Measurements from ENCODE around the gene MICAL1.

Gene MICAL1, protein sequence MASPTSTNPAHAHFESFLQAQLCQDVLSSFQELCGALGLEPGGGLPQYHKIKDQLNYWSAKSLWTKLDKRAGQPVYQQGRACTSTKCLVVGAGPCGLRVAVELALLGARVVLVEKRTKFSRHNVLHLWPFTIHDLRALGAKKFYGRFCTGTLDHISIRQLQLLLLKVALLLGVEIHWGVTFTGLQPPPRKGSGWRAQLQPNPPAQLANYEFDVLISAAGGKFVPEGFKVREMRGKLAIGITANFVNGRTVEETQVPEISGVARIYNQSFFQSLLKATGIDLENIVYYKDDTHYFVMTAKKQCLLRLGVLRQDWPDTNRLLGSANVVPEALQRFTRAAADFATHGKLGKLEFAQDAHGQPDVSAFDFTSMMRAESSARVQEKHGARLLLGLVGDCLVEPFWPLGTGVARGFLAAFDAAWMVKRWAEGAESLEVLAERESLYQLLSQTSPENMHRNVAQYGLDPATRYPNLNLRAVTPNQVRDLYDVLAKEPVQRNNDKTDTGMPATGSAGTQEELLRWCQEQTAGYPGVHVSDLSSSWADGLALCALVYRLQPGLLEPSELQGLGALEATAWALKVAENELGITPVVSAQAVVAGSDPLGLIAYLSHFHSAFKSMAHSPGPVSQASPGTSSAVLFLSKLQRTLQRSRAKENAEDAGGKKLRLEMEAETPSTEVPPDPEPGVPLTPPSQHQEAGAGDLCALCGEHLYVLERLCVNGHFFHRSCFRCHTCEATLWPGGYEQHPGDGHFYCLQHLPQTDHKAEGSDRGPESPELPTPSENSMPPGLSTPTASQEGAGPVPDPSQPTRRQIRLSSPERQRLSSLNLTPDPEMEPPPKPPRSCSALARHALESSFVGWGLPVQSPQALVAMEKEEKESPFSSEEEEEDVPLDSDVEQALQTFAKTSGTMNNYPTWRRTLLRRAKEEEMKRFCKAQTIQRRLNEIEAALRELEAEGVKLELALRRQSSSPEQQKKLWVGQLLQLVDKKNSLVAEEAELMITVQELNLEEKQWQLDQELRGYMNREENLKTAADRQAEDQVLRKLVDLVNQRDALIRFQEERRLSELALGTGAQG

DNA sequence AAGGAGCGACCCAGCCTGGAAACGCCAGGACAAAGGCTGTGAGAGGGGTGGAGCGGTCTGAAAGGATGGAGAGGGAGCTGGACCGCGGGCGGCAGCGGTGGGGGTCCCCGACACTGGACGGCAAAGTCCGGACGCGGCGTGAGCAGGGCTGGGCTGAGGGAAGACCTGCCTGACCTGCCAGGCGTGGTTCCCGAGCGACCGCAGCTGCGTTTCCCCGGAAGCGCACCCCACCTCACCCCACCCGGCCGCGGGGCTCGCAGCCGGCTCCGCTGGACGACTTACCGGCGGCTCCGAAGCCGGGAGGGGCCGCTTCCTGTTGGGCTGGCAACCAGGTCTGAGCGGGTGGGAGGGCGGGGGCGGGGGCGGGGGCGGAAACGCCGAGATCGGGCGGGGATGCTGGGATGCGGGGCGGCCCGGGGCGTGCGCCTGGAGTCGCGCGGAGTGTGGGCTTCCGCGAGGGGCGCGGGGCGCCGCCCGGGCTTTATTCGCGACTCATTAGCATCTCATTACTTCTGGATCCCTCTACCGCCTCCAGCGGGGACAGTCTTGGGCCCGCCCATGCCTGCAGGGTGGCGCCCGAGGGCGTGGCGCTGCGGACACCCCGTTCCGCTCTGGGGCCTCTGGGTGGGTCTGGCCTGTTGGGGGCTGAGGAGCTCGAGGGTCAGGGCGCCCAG, at the start of gene MICAL1:
MICAL1 (minus strand) TSS at position 336 of the 674 bp plus-strand sequence. CDS start 1,576 bp downstream, outside the sequence.
- H3K36me3 Mint-ChIP-seq (ENCODE audit: low read depth): peaks cover 28% of the 10 kb centered on the region
- H3K27ac Mint-ChIP-seq: peak within 1 kb of the TSS; percentile 97
- peak within 1 kb of the TSS; percentile 96 for H3K4me3 Mint-ChIP-seq
- peaks cover 55% of the 10 kb centered on the region for H3K4me1 Mint-ChIP-seq (ENCODE audit: low read depth)
- peak; percentile 69 for DNase-seq (ENCODE audit: low spot score)
- H3K27me3 Mint-ChIP-seq (ENCODE audit: low read depth): no peaks in the 10 kb centered on the region
- H3K9me3 Mint-ChIP-seq: no peaks in the 10 kb centered on the region

DNA sequence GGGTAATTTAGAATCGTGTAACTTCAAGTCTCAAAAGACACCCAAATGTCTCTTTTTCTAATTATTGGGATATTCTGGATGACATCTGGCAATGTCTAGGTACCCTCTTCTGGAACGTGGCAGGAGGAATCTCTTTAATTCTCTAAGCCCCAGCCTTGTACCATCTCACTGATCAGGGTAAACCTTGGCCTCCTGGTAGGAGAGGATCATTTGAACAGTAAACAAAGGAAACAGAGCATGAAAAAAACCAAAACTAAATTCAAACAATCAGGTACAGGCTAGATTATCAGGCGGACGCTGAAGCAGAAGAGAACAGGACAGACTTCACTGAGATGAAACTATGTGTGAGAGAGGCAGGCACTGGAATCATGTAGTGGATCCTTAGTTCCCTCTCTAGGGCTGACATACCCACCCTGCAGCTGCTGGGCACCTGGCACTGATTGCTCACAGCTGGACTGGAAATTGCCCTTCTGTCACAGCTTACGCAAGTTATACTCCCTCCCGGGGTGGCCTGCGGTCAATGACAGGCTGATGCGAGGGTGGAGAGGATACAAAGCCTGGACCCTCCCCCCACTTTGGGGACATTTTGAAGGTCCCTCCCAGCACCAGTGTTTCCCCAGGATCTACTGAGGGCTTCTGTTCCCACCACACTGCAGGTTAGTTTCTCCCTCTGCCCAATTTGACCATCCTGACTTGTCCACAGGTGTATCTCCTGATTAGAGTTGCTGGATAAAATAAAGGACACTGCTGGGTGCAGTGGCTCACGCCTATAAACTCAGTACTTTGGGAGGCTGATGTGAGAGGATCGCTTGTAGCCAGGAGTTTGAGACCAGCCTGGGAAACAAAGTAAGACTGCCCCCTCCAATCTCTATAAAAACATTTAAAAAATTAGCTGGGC, 48.0 kb upstream of the MICAL1 start:
- Mint-ChIP-seq H3K27ac (no peak overlapping the region), H3K4me3 (no peak overlapping the region), H3K9me3 (no peaks in the 10 kb centered on the region), H3K27me3 (ENCODE audit: low read depth) (no peaks in the 10 kb centered on the region), H3K36me3 (ENCODE audit: low read depth) (no peaks in the 10 kb centered on the region), H3K4me1 (ENCODE audit: low read depth) (peaks cover 14% of the 10 kb centered on the region)
- DNase-seq (ENCODE audit: low spot score): no peak

DNA sequence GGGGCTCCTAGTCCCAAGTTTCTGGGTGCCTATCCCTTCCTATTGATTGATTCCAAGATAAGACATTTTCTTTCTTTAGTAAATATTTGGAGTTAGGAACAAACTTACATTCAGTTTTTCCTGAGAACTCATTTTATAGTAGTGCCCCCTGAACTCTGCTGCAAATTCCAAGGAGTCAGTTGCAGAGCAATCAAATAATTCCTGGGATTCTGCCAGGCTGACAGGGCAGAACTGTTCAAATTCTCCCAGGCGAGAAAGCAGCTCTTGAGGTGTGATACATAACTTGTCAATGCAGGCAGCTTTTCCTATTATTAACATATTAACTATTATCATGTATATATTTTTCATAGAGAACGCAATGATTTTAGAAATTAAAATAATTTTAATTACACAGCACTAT, 43.4 kb upstream of the MICAL1 start:
- H3K27ac Mint-ChIP-seq: no peak overlapping the region
- peaks cover 30% of the 10 kb centered on the region for H3K4me1 Mint-ChIP-seq (ENCODE audit: low read depth)
- H3K9me3 Mint-ChIP-seq: no peaks in the 10 kb centered on the region
- no peaks in the 10 kb centered on the region for H3K36me3 Mint-ChIP-seq (ENCODE audit: low read depth)
- no peak overlapping the region for H3K4me3 Mint-ChIP-seq
- H3K27me3 Mint-ChIP-seq (ENCODE audit: low read depth): peaks cover 3% of the 10 kb centered on the region
- no peak for DNase-seq (ENCODE audit: low spot score)

DNA sequence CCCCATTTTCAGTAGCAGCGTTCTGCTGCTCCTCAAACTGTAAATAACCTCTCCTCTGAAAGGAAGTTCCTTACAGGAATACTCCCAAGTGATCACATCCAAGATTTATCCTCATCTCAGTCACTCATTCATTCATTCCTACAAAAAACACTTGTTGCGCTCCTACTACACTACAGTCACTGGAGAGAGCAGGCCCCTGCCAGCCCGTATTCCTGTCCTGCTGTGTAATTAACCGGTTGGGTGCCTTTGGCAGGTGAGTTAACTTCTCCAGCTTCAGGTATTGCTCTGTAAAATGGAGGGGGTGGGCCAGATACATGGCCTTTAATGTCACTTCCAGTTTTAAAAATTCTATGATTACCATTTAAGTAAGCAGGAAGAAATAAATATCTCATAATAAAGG, 42.5 kb upstream of the MICAL1 start:
- DNase-seq (ENCODE audit: low spot score): no peak
- H3K36me3 Mint-ChIP-seq (ENCODE audit: low read depth): no peaks in the 10 kb centered on the region
- H3K4me3 Mint-ChIP-seq: no peak overlapping the region
- H3K27me3 Mint-ChIP-seq (ENCODE audit: low read depth): peaks cover 3% of the 10 kb centered on the region
- no peak overlapping the region for H3K27ac Mint-ChIP-seq
- H3K9me3 Mint-ChIP-seq: no peaks in the 10 kb centered on the region
- H3K4me1 Mint-ChIP-seq (ENCODE audit: low read depth): peaks cover 38% of the 10 kb centered on the region

DNA sequence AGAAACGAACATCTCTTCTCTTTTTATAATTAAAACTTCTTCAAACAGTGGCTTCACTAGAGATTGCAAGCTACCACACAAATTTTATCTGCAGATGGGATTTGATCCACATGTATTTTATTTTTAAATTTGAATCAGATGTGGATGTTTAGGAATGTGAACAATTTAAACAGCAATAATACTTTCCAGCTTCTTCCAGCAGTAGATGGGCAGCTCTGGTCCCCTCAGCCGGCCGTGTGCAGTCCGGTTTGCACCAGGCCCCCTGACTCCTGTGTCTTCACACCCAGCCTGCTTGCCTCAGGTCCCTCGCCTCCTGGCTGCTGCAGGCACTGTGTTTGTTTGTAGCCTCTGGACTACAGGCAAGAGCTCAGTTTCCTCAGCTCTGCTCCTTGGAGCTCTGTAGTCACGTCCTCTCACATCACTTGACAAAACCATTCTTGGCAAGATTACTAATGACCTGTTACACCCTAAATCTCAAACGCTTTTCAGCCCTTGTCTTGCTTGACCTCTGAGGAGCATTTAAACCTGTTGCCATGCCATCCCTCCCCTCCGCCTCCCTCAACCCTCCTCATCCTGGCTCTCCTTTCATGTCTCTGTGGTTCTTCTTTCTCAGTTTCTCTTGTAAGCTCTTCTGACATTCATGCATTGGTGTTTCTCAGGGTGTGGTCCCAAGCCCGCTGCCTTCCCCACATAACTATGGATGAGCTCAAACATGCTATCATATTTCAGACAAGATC, 40.6 kb upstream of the MICAL1 start:
- H3K36me3 Mint-ChIP-seq (ENCODE audit: low read depth): no peaks in the 10 kb centered on the region
- peaks cover 50% of the 10 kb centered on the region for H3K4me1 Mint-ChIP-seq (ENCODE audit: low read depth)
- H3K4me3 Mint-ChIP-seq: peak overlapping the region; percentile 54
- DNase-seq (ENCODE audit: low spot score): no peak
- H3K27ac Mint-ChIP-seq: peak overlapping the region; percentile 77
- H3K27me3 Mint-ChIP-seq (ENCODE audit: low read depth): peaks cover 3% of the 10 kb centered on the region
- H3K9me3 Mint-ChIP-seq: no peaks in the 10 kb centered on the region

DNA sequence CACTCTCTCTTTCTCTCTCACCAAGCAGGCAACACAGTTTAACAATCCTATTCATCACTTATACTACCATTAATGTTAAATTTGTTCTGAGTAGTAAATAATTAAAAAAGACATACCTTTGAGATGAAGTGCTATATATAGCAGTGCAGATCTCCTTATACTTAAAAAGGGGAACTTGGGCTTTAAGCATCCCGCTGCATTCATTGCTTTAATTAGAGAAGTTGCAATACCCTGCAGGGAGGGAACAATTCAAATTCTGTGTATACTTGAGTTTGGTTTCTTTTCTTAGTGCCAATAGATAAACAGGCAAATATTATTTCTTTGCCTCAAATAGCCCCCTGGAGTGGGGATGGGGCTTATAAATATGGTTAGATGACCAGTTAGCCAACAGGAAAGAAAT, 38.3 kb upstream of the MICAL1 start:
- H3K9me3 Mint-ChIP-seq: no peaks in the 10 kb centered on the region
- peak overlapping the region; percentile 69 for H3K27ac Mint-ChIP-seq
- H3K4me3 Mint-ChIP-seq: no peak overlapping the region
- H3K4me1 Mint-ChIP-seq (ENCODE audit: low read depth): peaks cover 63% of the 10 kb centered on the region
- no peak for DNase-seq (ENCODE audit: low spot score)
- no peaks in the 10 kb centered on the region for H3K36me3 Mint-ChIP-seq (ENCODE audit: low read depth)
- peaks cover 3% of the 10 kb centered on the region for H3K27me3 Mint-ChIP-seq (ENCODE audit: low read depth)

DNA sequence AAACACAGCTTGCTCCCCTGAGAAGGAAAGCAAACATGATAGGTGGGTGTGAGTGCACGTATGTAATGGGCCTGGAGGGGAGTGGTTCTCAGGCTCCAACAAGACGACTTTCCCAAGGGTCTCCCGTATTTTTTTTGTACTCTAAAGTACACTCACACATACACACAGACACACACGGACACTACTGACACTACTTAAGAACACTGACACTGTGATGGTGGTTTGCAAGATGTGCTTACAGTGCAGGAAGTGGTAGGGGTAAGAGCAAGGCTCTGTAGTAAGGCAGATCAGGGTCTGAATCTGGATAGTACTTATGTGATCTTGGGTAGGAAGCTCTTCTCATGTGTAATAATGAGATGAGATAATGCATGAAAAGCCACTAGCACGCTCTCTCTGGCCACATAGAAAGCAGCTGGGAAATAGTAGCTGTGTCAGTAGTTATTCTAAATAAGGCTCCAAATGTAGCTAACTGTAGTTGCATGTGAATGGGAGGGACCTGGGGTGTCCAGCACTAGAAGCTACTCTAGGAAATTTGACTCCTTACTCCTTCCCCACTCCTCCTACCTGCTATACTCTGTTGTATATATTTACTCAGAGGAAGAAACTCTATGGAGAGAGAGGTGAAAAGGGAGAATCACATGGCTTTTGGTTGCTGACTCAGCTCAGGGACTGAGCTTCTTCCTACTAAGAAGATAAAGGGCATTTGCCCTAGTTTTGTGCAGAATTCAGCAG, 35.8 kb upstream of the MICAL1 start:
- H3K36me3 Mint-ChIP-seq (ENCODE audit: low read depth): peaks cover 1% of the 10 kb centered on the region
- DNase-seq (ENCODE audit: low spot score): peak; percentile 60
- peaks cover 3% of the 10 kb centered on the region for H3K27me3 Mint-ChIP-seq (ENCODE audit: low read depth)
- peak overlapping the region; percentile 75 for H3K4me3 Mint-ChIP-seq
- H3K9me3 Mint-ChIP-seq: no peaks in the 10 kb centered on the region
- peak overlapping the region; percentile 98 for H3K27ac Mint-ChIP-seq
- H3K4me1 Mint-ChIP-seq (ENCODE audit: low read depth): peaks cover 55% of the 10 kb centered on the region

DNA sequence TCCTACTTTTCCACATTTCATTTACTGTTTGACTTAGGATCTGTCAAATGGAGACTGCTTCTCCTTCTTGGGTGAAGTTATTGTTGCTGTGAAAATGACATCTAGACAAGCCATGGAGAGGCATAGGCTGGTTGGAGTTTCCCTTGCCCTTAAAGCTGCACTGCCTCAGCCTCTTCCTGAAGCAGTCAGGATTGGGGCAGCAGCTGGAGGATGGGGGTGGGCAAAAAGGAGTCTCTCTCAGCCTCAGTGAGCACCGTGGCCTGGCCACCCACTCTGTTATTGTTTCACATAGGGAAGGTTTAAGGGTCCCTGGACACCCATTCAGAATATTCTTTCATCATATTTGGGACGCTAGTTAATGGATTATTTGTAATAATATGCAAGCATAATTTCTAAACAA, 35.1 kb upstream of the MICAL1 start:
- H3K4me3 Mint-ChIP-seq: peak overlapping the region; percentile 75
- H3K27me3 Mint-ChIP-seq (ENCODE audit: low read depth): peaks cover 2% of the 10 kb centered on the region
- no peaks in the 10 kb centered on the region for H3K9me3 Mint-ChIP-seq
- H3K27ac Mint-ChIP-seq: peak overlapping the region; percentile 98
- H3K4me1 Mint-ChIP-seq (ENCODE audit: low read depth): peaks cover 49% of the 10 kb centered on the region
- no peak for DNase-seq (ENCODE audit: low spot score)
- peaks cover 1% of the 10 kb centered on the region for H3K36me3 Mint-ChIP-seq (ENCODE audit: low read depth)

DNA sequence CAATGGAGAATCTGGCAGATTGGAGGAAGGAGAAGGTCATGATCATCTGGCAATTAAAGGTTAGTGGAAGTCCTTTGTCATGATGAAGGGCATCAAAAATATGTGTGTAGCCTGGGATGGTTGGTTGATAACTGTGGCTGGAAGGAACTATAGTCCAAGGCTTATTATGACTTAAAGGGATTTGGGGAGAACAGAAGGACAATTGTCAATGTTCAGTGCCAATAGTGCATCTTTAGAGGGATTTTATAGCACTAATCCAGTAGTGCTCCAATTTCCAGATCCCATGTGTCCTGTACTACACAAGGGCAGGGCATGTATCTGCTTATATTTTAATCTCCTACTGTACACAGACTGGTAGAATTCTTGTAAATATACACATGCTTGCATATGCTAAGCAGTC, 32.4 kb upstream of the MICAL1 start:
- Mint-ChIP-seq H3K4me1 (ENCODE audit: low read depth) (peaks cover 45% of the 10 kb centered on the region), H3K27ac (no peak overlapping the region), H3K9me3 (no peaks in the 10 kb centered on the region), H3K4me3 (no peak overlapping the region), H3K36me3 (ENCODE audit: low read depth) (peaks cover 1% of the 10 kb centered on the region), H3K27me3 (ENCODE audit: low read depth) (no peaks in the 10 kb centered on the region)
- no peak for DNase-seq (ENCODE audit: low spot score)

DNA sequence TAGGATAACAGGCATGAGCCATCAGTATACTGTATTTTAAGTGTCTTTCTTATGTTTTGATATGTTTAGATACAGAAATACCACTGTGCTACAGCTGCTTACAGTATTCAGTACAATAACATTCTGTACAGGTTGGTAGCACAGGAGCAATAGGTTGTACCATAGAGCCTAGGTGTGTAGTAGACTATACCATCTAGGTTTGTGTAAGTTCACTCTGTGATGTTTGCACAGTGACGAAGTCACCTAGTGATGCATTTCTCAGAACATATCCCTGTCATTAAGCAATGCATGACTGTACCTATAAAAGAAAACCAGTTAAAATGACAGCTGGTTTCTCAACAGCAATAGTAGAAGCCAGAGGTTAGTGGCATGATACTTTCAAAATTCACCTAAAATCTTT, 30.5 kb upstream of the MICAL1 start:
- Mint-ChIP-seq H3K27me3 (ENCODE audit: low read depth) (no peaks in the 10 kb centered on the region), H3K27ac (peak overlapping the region; percentile 38), H3K4me1 (ENCODE audit: low read depth) (peaks cover 43% of the 10 kb centered on the region), H3K4me3 (no peak overlapping the region), H3K9me3 (no peaks in the 10 kb centered on the region), H3K36me3 (ENCODE audit: low read depth) (peaks cover 14% of the 10 kb centered on the region)
- no peak for DNase-seq (ENCODE audit: low spot score)

DNA sequence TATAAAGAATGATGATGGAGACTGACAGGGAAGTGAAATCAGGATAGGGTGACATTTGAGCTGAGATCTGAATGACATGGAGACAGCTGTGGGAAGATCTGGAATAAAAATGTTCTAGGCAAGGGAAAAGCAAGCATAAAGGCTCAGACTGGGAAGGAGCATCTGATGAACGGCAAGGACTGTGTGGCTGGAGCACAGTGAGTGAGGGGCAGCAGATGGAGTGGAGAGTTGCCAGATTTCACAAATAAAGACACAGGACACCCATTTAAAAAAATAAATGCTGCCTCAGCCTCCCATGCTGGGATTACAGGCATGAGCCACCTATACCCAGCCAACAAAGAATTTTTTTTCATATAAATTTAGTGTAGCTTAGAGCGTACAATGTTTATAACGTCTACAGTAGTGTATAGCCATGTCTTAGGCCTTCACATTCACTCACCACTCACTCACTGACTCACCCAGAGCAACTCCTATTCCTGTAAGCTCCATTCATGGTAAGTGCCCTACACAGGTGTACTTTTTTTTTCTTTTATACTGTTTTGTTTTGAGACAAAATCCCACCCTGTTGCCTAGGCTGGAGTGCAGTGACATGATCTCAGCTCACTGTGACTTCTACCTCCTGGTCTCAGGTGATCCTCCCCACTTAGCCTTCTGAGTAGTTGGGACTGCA, 29.8 kb upstream of the MICAL1 start:
- peaks cover 21% of the 10 kb centered on the region for H3K36me3 Mint-ChIP-seq (ENCODE audit: low read depth)
- H3K4me3 Mint-ChIP-seq: no peak overlapping the region
- peaks cover 43% of the 10 kb centered on the region for H3K4me1 Mint-ChIP-seq (ENCODE audit: low read depth)
- no peaks in the 10 kb centered on the region for H3K27me3 Mint-ChIP-seq (ENCODE audit: low read depth)
- no peak overlapping the region for H3K27ac Mint-ChIP-seq
- DNase-seq (ENCODE audit: low spot score): no peak
- H3K9me3 Mint-ChIP-seq: no peaks in the 10 kb centered on the region
